Measurements from ENCODE around the gene GMPR. TPM values are rescaled to one million over a fixed set of nuclear protein-coding genes. Genes with fewer than 3 reads are reported as not detected.
A peak's percentile ranks its signal among the peaks of the same experiment; 100 is the strongest.

The GMPR gene
- total RNA-seq, 1 experiment from 2014 or later = 24.0 TPM

- no peak for TF ChIP-seq ZBTB33 (IDR thresholded peaks at IDR 0.05; ENCODE audit: extremely low read depth, insufficient replicate concordance, low read length)
Observed at GRCh38 chr6:16277101-16277981, 39.0 kb downstream of the GMPR start (continued).

GRCh38 chr6:16278048-16278724, 39.8 kb downstream of the GMPR start:
- peak overlapping the region; percentile 86 for H3K4me2 ChIP-seq (ENCODE audit: low read length)
- no peaks in the 10 kb centered on the region for H3K9me2 ChIP-seq (ENCODE audit: insufficient read depth)
- ChIA-PET RAD21 (ENCODE audit: low non-redundant PET in 1 of 2, low total read pairs in 2 of 2, uncharacterized antibody in 2 of 2, unreplicated experiment in 2 of 2) (interaction anchor here in 1 of 2 experiments (0.6 to 1.4 kb wide), 2 partner anchors 9 to 38 kb away, joined by 3 to 4 read pairs; no protein-coding TSS in a partner anchor), CTCF (interaction anchor here (0.6 to 2.3 kb wide), 5 partner anchors 39 to 808 kb away, joined by 3 to 9 read pairs (median 4); partner anchors contain the start of genes ATXN1 and GMPR), POLR2A (no interaction called here)
- H3K9me3 ChIP-seq (ENCODE audit: control insufficient read depth in 1 of 2, insufficient read depth in 1 of 2, low read depth in 1 of 2, low read length in 2 of 2) = no peaks in the 10 kb centered on the region
- DNase-seq (ENCODE audit: low read depth, low spot score) (peak; percentile 7), ATAC-seq (peak; percentile 47)
- peak overlapping the region; percentile 51 for H3K9ac ChIP-seq (ENCODE audit: low read length)
- no TSS peak for BruUV-seq (replicated peaks)
- H3K79me2 ChIP-seq (ENCODE audit: insufficient read depth, low read length) = no peaks in the 10 kb centered on the region
- no peak overlapping the region for H2AFZ ChIP-seq (ENCODE audit: low read depth, low read length, poor library complexity, severe bottlenecking)
- intact Hi-C loops (cut with micrococcal nuclease) = no loop called here
- H4K20me1 ChIP-seq (ENCODE audit: insufficient read depth) = no peaks in the 10 kb centered on the region
- peak overlapping the region in 1 of 2 experiments; percentile 50; a peak in 2 of 4 replicates for H3K4me3 ChIP-seq (replicated peaks in 1 of 2; ENCODE audit: low read depth in 1 of 2, low read length in 2 of 2)
- peaks cover 26 to 27% of the 10 kb centered on the region in 2 experiments for H3K4me1 ChIP-seq (ENCODE audit: control insufficient read depth in 1 of 2, insufficient read depth in 2 of 2, low read length in 2 of 2)
- TF ChIP-seq CEBPB (IDR thresholded peaks at IDR 0.05; ENCODE audit: low read depth) (no peak), JUND (IDR thresholded peaks at IDR 0.05) (0 out of 2 replicates have a peak, but pooled peaks have one; percentile 17)
- H3K27me3 ChIP-seq (ENCODE audit: insufficient read depth, low read length) = no peaks in the 10 kb centered on the region
- H3K36me3 ChIP-seq (ENCODE audit: control insufficient read depth in 1 of 2, insufficient read depth in 2 of 2, low read length in 2 of 2) = no peaks in the 10 kb centered on the region
- peak overlapping the region; percentile 74 for H3K27ac ChIP-seq (ENCODE audit: low read depth, low read length)
